Retinal pigment epithelial cell (primary cell): Measurements from ENCODE around the gene VPS72.

Source experiments
- DNase-seq: peaks from one replicate; pipeline ENCODE4 v3.0.0-alpha.2; 2010; ENCODE audit warnings: low read depth
- H3K4me3 ChIP-seq: 2 replicates; pipeline ENCODE4 v1.5.1; 2011; ENCODE audit warnings: mild to moderate bottlenecking, low read length, control low read depth, moderate library complexity
- CTCF ChIP-seq: conservative IDR thresholded peaks from 2 replicates; pipeline ENCODE4 v1.5.1; 2011; ENCODE audit warnings: low read depth, low read length, control low read depth, inconsistent platforms

The VPS72 gene

GRCh38 chr1:151135433-151136385 is 54.3 kb downstream of the VPS72 start:
- DNase-seq = no peak
- no peak overlapping the region for H3K4me3 ChIP-seq
- TF ChIP-seq CTCF = no peak

DNA sequence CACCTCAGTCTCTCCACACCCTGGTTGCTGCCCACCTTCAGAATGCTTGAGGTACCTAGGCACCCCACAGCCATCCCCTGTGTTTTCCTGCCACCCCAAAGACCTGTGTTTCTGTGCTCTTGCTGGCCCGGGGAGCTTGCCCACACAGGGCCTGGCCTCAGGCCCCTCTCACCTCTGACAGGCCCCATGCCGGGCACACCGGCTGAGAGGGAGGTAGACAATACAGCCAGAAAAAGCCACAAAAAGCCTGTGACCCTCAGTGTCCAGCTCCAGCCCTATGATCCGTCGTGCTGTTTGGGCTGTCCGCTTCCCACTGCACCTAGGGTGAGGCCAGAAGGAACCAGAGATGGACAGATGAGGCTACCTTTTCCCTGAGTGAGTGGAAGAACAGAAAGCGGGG is 55.0 kb downstream of the VPS72 start:
- no peak overlapping the region for H3K4me3 ChIP-seq
- TF ChIP-seq CTCF = no peak
- DNase-seq = no peak

DNA sequence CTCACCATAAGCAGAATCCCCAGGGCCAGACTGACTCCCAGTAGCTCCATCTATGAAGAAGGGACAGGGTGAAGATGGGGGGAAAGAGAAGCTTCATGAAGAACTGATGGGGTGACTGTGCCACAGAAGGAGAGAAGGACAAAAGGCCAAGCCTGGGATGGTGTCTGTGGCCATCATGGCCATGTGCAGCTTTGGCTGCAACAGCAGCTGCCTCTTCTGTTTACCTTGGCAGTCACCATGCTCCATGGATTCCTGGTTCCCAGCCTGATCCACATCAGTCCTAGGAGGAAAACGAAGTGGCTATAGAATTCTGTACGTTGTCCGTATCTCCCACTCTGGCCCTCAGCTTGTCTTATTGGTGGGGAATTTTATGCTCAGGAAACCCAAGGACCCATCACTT is 55.6 kb downstream of the VPS72 start:
- H3K4me3 ChIP-seq = no peak overlapping the region

GRCh38 chr1:151133018-151133806 is 56.8 kb downstream of the VPS72 start:
- DNase-seq = no peak
- no peak for TF ChIP-seq CTCF
- no peak overlapping the region for H3K4me3 ChIP-seq

More for the DNA sequence above, 55.6 kb downstream of the VPS72 start:
- TF ChIP-seq CTCF = no peak
- DNase-seq = no peak

GRCh38 chr1:151132335-151133017 is 57.5 kb downstream of the VPS72 start:
- TF ChIP-seq CTCF = no peak
- no peak overlapping the region for H3K4me3 ChIP-seq
- no peak for DNase-seq

GRCh38 chr1:151131701-151132334 is 58.2 kb downstream of the VPS72 start:
- no peak for TF ChIP-seq CTCF
- no peak for DNase-seq
- H3K4me3 ChIP-seq = peak overlapping the region; percentile 48
